Psoas muscle (tissue), 8 donors: ENCODE results near the gene ZXDB. TPM values are rescaled to one million over a fixed set of nuclear protein-coding genes. Genes with fewer than 3 reads are reported as not detected.
A peak's percentile ranks its signal among the peaks of the same experiment; 100 is the strongest.
"Not testable (repeated sequence)": the region's sequence is repeated elsewhere in the genome, so short reads cannot be mapped to it uniquely, and the experiment has no call there.

ENCODE experiments used
- ATAC-seq, 4 donors: fragments of 200-7000 bp; cut with Tn5 transposase; one replicate each; pipeline ENCODE4 v1.9.1; 2020; ENCODE audit warnings: moderate library complexity in 3 of 4, mild to moderate bottlenecking in 2 of 4
- DNase-seq, 2 donors: peaks; one replicate each; pipeline ENCODE4 v3.0.0-alpha.2; 2020
- H3K27ac ChIP-seq: fragments of 200-600 bp; one replicate; pipeline ENCODE4 v1.8.0; 2022
- H3K27me3 ChIP-seq, 3 donors: fragments of 200-600 bp in 1 of 3; one replicate each; pipeline versions ENCODE4 v1.6.1 to v1.8.0; 2013 to 2022; ENCODE audit warnings: low read length in 2 of 3, mild to moderate bottlenecking in 2 of 3, moderate library complexity in 1 of 3; ENCODE audit not compliant: insufficient read depth in 3 of 3
- H3K36me3 ChIP-seq, 2 donors: fragments of 200-600 bp in 1 of 2; one replicate each; pipeline versions ENCODE4 v1.6.1 to v1.8.0; 2013 to 2022; ENCODE audit warnings: low read depth in 1 of 2, mild to moderate bottlenecking in 1 of 2, moderate library complexity in 1 of 2; ENCODE audit not compliant: insufficient read depth in 1 of 2
- H3K4me1 ChIP-seq: fragments of 200-600 bp; one replicate; pipeline ENCODE4 v1.8.0; 2022
- H3K4me3 ChIP-seq: fragments of 200-600 bp; one replicate; pipeline ENCODE4 v1.8.0; 2022; ENCODE audit warnings: mild to moderate bottlenecking
- H3K9me3 ChIP-seq: fragments of 200-600 bp; one replicate; pipeline ENCODE4 v1.8.0; 2022
- WGBS, 3 donors: extraction: QIAGEN DNeasy Blood & Tissue Kit; methylation state at CpG; one replicate each; pipeline versions ENCODE4 v1.1.6 to v1.1.7; 2013; 5-methylcytosine and 5-hydroxymethylcytosine counted together
- intact Hi-C, 2 donors: fragments of 100-400 bp; cut with DNase I; formaldehyde crosslinking; loops; one replicate each; pipeline versions ENCODE4 v1.11.0 to v1.14.2; 2022
- polyA plus RNA-seq, 3 donors: library from polyadenylated mRNA; stranded (reverse); fragments of 200-250 nt; gene quantifications; one replicate each; pipeline ENCODE4 v1.2.3, GENCODE V29; 2013
- total RNA-seq, 4 donors: library from RNA; stranded (reverse); fragmentation: NEBNext Ultra II Directional in 2 of 4; extraction: Animal tissue kit (Norgen Biotek cat#: 25700) in 2 of 4; gene quantifications; one replicate each; pipeline versions ENCODE4 v1.2.1 to v1.2.4, GENCODE V29; 2021 to 2023
- TF ChIP-seq, protein P1 (sequence below): fragments of 200-600 bp; IDR thresholded peaks from one replicate; pipeline ENCODE4 v1.8.0; 2022; ENCODE audit warnings: antibody characterized with exemption
- donor health status: healthy with polysubstance abuse.
- donor health status: DM: no; HTN: no; CAD: no; lungs with moderate emphysema.
- donor health status: Bipolar disorder and iron deficiency.
- donor health status: healthy.
- donor health status: DM: yes; HTN: yes; CAD: no.
- donor health status: DM: no; HTN: no; CAD: no.
- donor health status: DM: no; HTN: no; CAD: no.
- donor health status: DM: yes; HTN: yes; CAD: no.

Gene ZXDB
- total and polyA plus RNA-seq, 7 donors: 1.7 to 8.2 (median 4.8) TPM

DNA sequence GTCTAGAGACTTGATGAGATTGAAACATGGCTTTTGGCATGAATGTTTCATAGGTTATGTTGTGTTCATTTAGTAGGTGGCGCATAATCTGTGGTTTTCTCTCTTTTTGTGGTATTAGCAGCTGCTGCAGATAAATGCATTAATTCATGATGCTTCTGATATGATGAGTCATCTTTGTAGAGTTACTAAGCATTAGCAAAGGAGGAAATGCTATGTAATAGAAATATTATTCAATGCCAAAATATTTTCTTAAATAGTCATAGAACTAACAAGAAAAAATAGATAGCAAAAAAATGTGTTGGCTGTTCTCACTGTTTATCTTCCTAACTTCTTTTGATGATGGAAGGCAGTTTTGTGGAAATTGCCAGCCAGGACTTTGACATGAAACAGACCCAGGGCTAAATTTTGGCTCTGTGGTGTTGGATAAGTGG is 3.6 kb downstream of the ZXDB start:
- H3K36me3 ChIP-seq: no peaks in the 10 kb centered on the region
- ATAC-seq (no peak), DNase-seq (no peak)
- peaks cover 0 to 6% (median 0%) of the 10 kb centered on the region in 3 donors for H3K27me3 ChIP-seq
- no peaks in the 10 kb centered on the region for H3K9me3 ChIP-seq
- WGBS, 3 donors: 41 to 70% (median 45%) methylated on average over 1 of the region's 1 CpG
- TF ChIP-seq, protein P1, sequence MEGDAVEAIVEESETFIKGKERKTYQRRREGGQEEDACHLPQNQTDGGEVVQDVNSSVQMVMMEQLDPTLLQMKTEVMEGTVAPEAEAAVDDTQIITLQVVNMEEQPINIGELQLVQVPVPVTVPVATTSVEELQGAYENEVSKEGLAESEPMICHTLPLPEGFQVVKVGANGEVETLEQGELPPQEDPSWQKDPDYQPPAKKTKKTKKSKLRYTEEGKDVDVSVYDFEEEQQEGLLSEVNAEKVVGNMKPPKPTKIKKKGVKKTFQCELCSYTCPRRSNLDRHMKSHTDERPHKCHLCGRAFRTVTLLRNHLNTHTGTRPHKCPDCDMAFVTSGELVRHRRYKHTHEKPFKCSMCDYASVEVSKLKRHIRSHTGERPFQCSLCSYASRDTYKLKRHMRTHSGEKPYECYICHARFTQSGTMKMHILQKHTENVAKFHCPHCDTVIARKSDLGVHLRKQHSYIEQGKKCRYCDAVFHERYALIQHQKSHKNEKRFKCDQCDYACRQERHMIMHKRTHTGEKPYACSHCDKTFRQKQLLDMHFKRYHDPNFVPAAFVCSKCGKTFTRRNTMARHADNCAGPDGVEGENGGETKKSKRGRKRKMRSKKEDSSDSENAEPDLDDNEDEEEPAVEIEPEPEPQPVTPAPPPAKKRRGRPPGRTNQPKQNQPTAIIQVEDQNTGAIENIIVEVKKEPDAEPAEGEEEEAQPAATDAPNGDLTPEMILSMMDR: no peak
- peak overlapping the region; percentile 33 for H3K27ac ChIP-seq
- intact Hi-C loops: loop anchor here in 1 of 2 donors (10.0 kb wide), 1 partner anchor 309 kb away; no protein-coding TSS in a partner anchor
- peaks cover 21% of the 10 kb centered on the region for H3K4me1 ChIP-seq
- peak overlapping the region; percentile 52 for H3K4me3 ChIP-seq

GRCh38 chrX:57596109-57596508 is 4.3 kb downstream of the ZXDB start:
- DNase-seq (no peak), ATAC-seq (no peak)
- H3K27ac ChIP-seq: no peak overlapping the region
- H3K4me1 ChIP-seq: peaks cover 21% of the 10 kb centered on the region
- no peaks in the 10 kb centered on the region for H3K9me3 ChIP-seq
- TF ChIP-seq, protein P1: no peak
- H3K27me3 ChIP-seq: peaks cover 0 to 6% (median 0%) of the 10 kb centered on the region in 3 donors
- H3K4me3 ChIP-seq: peak overlapping the region; percentile 52
- 39 to 45% (median 44%) methylated on average over 3 of the region's 3 CpGs for WGBS, 3 donors
- intact Hi-C loops: loop anchor here in 1 of 2 donors (10.0 kb wide), 1 partner anchor 309 kb away; no protein-coding TSS in a partner anchor
- H3K36me3 ChIP-seq: no peaks in the 10 kb centered on the region

DNA sequence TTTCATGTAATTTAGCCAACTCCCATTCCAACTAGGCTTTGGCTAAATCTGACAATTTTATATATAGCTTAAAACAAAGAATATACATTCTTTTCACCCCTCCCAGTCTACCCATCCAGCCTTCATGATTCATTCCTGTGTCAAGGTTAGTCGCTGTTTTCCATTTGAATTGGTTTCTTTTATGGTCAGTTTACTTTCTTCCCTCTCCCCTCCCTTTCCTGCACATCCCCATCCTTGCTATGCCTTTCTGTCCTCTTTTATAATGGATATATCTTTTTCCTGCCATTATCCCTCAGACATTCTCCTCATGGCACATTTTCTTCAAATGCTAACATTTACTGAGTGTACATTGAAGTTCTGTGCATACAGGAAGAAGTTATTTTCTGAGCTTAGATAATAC is 4.7 kb downstream of the ZXDB start:
- H3K4me3 ChIP-seq: peak overlapping the region; percentile 52
- TF ChIP-seq, protein P1: no peak
- DNase-seq (no peak), ATAC-seq (no peak)
- H3K4me1 ChIP-seq: peaks cover 21% of the 10 kb centered on the region
- intact Hi-C loops: loop anchor here in 1 of 2 donors (10.0 kb wide), 1 partner anchor 308 kb away; no protein-coding TSS in a partner anchor
- H3K27ac ChIP-seq: no peak overlapping the region
- H3K27me3 ChIP-seq: peaks cover 0 to 6% (median 0%) of the 10 kb centered on the region in 3 donors
- WGBS, 3 donors: 55 to 70% (median 62%) methylated on average over 1 of the region's 1 CpG
- no peaks in the 10 kb centered on the region for H3K9me3 ChIP-seq
- no peaks in the 10 kb centered on the region for H3K36me3 ChIP-seq

DNA sequence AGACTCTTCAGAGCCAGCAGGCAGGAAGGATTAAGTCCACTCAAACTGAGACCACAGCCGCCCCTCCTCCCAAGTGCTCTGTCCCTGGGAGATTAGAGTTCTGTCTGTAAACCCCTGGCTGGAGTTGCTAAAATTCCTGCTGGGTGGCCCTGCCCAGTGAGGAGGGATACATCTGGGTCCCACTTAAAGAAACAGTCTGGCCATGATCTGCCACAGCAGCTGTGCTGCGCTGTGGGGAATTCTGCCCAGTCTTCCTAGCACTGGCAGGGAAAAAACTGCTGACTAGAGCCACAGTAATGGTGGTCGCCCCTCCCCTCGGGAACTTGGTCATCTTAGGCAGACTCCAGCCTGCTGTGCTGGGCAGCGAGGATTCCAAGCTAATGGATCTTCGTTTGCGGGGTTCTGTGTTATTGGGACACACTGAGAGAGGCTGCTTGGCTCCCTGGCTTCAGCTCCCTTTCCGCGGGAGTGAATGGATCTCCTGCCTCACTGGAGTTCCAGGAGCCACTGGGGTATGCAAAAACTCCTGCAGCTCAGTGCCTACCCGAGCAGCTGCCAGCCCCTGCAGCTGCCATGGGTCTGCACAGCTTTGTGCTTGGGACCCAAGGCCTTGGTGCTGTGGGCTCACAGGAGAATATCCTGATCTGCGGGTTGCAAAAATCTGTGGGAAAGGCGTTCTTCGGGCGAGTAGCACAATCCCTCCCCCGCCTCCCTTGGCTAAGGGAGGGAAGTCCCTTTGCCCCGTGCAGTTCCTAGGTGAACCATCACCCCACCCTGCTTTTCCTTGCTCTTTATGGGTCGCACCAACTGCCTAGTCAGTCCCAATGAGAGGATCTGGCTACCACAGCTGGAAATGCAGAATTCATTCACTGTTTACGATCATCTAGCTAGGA is 15.7 kb downstream of the ZXDB start:
- TF ChIP-seq, protein P1: no peak
- peak in 2 of 4 donors; percentile 21 to 59 for ATAC-seq
- WGBS, 3 donors: 59 to 73% (median 72%) methylated on average over 16 to 18 of the region's 18 CpGs
- Histone ChIP-seq H3K4me3 (peak overlapping the region; percentile 28), H3K27me3 (no peaks in the 10 kb centered on the region), H3K36me3 (no peaks in the 10 kb centered on the region), H3K9me3 (peaks cover 4% of the 10 kb centered on the region), H3K27ac (no peak overlapping the region), H3K4me1 (no peaks in the 10 kb centered on the region)
- no peak for DNase-seq
- intact Hi-C loops: no loop called here

GRCh38 chrX:57613351-57613750 is 21.5 kb downstream of the ZXDB start:
- Histone ChIP-seq H3K9me3 (peaks cover 15% of the 10 kb centered on the region), H3K27me3 (peaks cover 0 to 11% (median 0%) of the 10 kb centered on the region in 3 donors)
- ATAC-seq, H3K36me3 ChIP-seq, H3K27ac ChIP-seq, intact Hi-C loops, DNase-seq, H3K4me3 ChIP-seq, H3K4me1 ChIP-seq: not testable (repeated sequence)
- 52 to 88% (median 67%) methylated on average over 1 of the region's 1 CpG for WGBS, 3 donors

DNA sequence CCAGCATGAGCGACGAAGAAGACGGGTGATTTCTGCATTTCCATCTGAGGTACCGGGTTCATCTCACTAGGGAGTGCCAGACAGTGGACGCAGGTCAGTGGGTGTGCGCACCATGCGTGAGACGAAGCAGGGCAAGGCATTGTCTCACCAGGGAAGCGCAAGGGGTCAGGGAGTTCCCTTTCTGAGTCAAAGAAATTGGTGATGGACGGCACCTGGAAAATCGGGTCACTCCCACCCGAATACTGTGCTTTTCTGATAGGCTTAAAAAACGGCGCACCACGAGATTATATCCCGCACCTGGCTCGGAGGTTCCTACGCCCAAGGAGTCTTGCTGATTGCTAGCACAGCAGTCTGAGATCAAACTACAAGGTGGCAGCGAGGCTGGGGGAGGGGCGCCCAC is 37.6 kb downstream of the ZXDB start:
- H3K9me3 ChIP-seq: peaks cover 26% of the 10 kb centered on the region
- ATAC-seq, H3K27me3 ChIP-seq, DNase-seq, H3K4me3 ChIP-seq, H3K27ac ChIP-seq, H3K36me3 ChIP-seq, H3K4me1 ChIP-seq, intact Hi-C loops: not testable (repeated sequence)
- 96 to 98% (median 96%) methylated on average over 19 to 20 of the region's 20 CpGs for WGBS, 3 donors
